Measurements from ENCODE around the gene WNK2.
A peak's percentile ranks its signal among the peaks of the same experiment; 100 is the strongest.

The WNK2 gene

GRCh38 chr9:93161786-93162562 lies 22.0 kb upstream of the WNK2 start:
- no peak for DNase-seq

- no peak for DNase-seq
These were observed 19.9 kb upstream of the WNK2 start for GRCh38 chr9:93164085-93164484.

- no peak for DNase-seq
These were observed 17.2 kb upstream of the WNK2 start for GRCh38 chr9:93166699-93167098.

GRCh38 chr9:93167185-93167584 lies 16.8 kb upstream of the WNK2 start:
- DNase-seq: no peak

GRCh38 chr9:93167838-93168237 lies 16.1 kb upstream of the WNK2 start:
- no peak for DNase-seq

- DNase-seq: no peak
These were observed 15.4 kb upstream of the WNK2 start for GRCh38 chr9:93168581-93168980.

GRCh38 chr9:93169444-93169843 lies 14.5 kb upstream of the WNK2 start:
- no peak for DNase-seq

GRCh38 chr9:93170571-93170970 lies 13.4 kb upstream of the WNK2 start:
- DNase-seq: no peak

- DNase-seq: no peak
These were observed 12.5 kb upstream of the WNK2 start for GRCh38 chr9:93171261-93171990.

GRCh38 chr9:93172666-93173364 lies 11.1 kb upstream of the WNK2 start:
- DNase-seq: no peak

GRCh38 chr9:93173365-93174051 lies 10.4 kb upstream of the WNK2 start:
- DNase-seq: peak in 2 of 4 experiments; percentile 35 to 40

- DNase-seq: no peak
These were observed 9.0 kb upstream of the WNK2 start for GRCh38 chr9:93174976-93175375.

GRCh38 chr9:93177676-93178075 lies 6.3 kb upstream of the WNK2 start:
- no peak for DNase-seq

- no peak for DNase-seq
These were observed 4.8 kb upstream of the WNK2 start for GRCh38 chr9:93178851-93179786.

GRCh38 chr9:93180938-93181337 lies 3.0 kb upstream of the WNK2 start:
- no peak for DNase-seq

- no peak for DNase-seq
These were observed 2.1 kb upstream of the WNK2 start for GRCh38 chr9:93181672-93182435.

GRCh38 chr9:93182572-93182971 lies 1.4 kb upstream of the WNK2 start:
- no peak for DNase-seq

- no peak for DNase-seq
These were observed 742 bp upstream of the WNK2 start for GRCh38 chr9:93183131-93183662.

GRCh38 chr9:93184432-93185265 lies 710 bp downstream of the WNK2 start:
- DNase-seq: peak in 3 of 4 experiments; percentile 15 to 47 (median 25)

All from suppressor macrophage (primary cell).